GM21390 (cell line): ENCODE results near the gene SYT9.
"Not testable (repeated sequence)": the region's sequence is repeated elsewhere in the genome, so short reads cannot be mapped to it uniquely, and the experiment has no call there.

ENCODE experiments used
- ATAC-seq: cut with Tn5 transposase; IDR thresholded peaks from one replicate; pipeline ENCODE4 v1.9.1; 2021; ENCODE audit not compliant: unreplicated experiment

Gene SYT9

GRCh38 chr11:7332451-7332850 is 80.7 kb downstream of the SYT9 start:
- no peak for ATAC-seq

- ATAC-seq: no peak
These were observed 81.3 kb downstream of the SYT9 start for GRCh38 chr11:7332962-7333361.

- ATAC-seq: not testable (repeated sequence)
These were observed 83.7 kb downstream of the SYT9 start for GRCh38 chr11:7335442-7335841.

- ATAC-seq: no peak
These were observed 89.8 kb downstream of the SYT9 start for GRCh38 chr11:7341551-7341950.

DNA sequence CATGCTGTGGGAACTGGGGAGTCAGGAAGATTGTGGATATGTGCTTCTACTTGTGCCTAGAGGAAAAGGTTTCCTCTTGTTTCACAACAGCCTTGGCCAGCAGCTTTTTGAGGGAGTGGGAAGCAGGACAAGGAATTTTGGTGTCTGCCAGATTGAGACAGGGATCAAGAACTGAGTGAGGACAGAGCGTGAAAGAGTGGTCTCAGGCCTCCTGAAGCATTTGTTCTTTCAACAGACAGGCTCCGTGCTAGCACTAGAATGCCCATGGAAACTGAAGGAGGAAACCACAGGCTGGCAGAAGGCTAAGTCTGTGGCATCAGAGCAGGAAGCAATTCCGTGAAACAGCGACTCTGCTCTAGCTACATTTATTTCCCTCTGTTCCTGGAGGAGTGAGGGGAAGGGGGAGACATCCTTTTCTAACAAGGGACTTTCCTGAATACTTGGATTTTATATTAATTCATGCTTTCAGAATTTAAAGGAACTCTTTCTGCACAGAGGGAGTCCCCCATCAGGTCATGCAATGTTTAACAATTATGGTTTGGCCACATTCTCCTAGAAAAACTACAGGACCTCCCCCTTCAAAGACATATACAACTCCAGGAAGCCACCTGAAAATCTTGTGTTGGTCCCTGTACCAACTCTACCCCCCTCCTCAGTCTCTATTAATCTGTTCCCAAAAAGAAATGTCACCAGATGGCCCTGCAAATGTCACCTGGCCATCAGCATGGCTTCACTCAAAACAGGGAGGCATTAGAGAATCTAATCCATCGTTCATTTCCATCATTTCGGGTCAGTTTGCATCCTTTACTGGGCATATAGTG is 96.1 kb downstream of the SYT9 start:
- ATAC-seq: no peak

GRCh38 chr11:7348432-7349304 is 97.0 kb downstream of the SYT9 start:
- no peak for ATAC-seq

DNA sequence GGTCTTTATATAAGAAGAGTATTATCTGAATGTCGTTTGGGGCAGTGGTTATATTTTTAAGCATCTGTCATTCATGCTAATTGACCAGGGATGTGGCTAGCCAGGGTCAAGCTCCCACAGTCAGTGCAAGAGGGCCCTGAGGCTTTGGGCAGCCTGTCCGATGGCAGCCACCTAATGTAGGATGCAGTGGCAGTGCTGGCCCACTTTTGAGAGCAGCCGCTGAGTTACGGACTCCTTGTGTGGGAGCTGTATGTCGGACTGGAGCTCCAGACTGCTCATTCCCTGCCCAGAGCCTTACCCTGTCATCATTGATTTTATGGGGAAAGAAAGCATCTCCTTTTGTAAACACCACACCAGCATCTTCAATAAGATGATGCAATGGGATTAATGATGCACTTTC is 99.5 kb downstream of the SYT9 start:
- no peak for ATAC-seq

- ATAC-seq: peak; percentile 70
These were observed 101.4 kb downstream of the SYT9 start for GRCh38 chr11:7353100-7353499.

- no peak for ATAC-seq
These were observed 113.0 kb downstream of the SYT9 start for GRCh38 chr11:7364660-7365059.

DNA sequence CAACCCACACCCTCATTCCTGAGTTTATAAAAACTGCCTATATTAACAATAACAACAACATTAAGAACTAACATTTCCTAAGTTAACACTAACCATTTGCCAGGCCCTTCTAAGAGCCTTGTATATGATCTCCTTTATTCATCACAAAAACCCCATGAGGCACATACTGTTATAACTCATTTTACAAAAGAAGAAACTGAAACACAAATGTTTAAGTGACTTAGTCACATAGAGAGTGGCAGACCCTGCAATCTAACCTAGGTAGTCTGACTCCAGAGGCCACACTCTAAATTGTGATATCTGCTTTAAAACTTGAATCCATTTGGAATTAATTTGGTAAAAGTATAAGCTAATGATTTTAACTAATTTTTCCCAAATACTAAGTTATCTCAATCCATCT is 116.1 kb downstream of the SYT9 start:
- no peak for ATAC-seq

DNA sequence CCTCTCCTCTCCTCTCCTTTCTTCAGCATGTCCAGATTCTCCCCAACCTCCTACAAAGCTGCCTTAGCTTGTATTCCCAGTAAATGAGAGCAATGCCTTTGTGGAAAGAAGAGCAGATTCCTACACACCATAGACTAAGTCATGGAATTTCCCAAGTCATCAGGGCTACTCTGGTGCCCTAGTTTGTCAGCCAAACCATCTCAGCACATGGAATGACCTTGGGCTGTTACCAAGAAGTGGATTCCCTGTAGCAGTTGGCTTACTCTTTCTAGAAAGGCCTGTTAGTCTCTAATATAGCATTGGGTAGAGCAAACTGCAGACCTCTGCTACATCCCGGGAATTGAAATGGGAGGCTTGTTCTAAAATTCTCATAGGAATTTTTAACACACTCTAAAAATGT is 124.7 kb downstream of the SYT9 start:
- ATAC-seq: no peak

DNA sequence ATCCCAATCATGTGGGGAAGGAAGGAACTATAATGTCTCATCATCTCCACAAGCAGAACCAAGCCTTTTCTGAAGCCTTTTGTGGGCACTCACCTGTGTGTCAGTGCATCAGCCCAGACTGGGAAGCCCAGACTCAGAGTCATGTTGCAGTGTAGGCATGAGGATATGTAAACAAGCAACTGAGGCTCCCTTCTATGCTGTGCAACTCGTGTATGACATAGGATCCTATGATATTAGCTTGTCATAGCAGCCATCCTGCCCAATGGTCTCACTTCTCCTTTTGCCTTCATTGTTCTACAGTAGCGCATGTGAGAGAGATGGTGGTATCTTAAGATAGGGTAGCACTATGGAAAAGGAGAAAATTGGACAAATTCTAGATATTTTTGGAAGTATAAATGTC is 130.2 kb downstream of the SYT9 start:
- ATAC-seq: peak; percentile 72

GRCh38 chr11:7383406-7383805 is 131.7 kb downstream of the SYT9 start:
- ATAC-seq: no peak

DNA sequence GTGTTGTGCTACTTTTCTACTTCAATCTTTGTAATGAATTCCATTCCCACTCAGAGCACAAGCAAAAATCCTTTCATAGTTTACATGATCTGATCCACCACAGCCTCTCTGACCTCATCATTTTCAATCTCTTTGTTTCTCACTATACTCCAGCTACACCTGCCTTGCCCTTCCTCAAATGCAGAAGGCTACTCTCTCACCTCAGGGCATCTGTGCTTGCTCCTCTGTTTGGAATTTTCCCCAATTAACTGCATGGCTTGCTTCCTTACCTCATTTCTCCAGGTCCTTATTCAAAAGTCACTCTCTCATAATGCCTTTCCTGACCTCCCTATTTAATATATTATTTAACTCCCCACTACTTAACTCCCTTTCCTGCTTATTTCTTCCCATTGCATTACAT is 133.0 kb downstream of the SYT9 start:
- ATAC-seq: no peak

DNA sequence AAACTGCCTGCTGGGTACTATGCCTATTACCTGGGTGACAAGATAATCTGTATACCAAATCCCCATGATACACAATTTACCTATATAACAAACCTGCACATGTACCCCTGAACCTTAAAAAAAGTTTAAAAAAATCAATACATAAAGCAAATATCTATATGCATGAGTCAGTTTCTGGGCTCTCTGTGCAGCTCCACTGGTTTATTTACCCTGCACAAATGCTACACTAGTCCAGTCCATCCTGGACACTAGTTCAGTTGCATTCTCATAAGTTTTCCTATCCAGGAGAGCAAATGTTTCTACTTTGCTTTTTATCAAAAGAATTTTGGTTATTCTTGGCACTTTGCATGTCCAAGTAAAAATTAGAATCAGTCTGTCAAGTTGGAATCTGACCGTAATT is 133.8 kb downstream of the SYT9 start:
- ATAC-seq: no peak

DNA sequence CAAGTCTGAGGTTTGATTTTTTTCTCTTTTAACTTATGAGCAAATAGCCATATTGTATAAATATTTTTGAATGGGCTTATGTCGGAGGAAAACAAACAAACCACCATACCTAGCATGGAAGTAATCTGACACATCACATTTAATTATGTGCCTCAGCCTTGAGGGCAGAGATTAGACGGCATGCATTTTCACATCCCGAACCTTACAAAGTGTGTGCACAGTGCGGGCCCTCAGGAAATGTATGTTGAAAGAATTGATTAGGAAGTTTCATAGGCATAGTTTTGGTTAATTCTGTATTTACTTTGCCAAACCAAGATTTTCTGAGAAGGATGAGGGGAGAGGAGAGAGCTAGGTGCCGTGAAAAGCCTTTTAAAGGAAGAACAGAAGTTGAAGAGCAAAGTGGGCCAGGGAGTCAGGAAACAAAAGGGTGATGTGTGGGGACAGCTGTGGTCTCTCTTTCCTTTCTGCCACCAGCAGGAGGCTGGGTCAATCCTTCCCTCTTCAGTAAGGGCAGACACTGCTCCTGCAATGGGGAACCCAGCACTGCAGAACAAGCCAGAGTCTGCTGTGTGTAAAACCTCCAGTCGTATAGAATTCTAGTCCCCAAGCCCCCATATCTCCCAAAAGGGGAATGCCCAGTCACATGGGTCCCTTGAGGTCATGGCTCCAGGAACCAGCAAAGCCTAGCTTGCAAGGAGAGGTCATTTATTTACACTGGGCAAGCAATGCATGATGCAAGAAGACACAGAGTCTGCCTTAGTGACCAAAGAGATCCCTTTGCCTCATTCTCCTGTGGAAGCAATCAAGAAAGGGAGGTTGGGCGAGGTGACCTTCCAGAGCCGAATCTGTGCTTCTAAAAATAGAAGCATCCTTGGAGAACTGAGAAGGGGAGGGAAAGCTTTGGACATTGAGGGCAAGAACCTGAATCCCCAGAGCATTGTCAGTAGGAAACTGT is 162.5 kb downstream of the SYT9 start:
- ATAC-seq: no peak

DNA sequence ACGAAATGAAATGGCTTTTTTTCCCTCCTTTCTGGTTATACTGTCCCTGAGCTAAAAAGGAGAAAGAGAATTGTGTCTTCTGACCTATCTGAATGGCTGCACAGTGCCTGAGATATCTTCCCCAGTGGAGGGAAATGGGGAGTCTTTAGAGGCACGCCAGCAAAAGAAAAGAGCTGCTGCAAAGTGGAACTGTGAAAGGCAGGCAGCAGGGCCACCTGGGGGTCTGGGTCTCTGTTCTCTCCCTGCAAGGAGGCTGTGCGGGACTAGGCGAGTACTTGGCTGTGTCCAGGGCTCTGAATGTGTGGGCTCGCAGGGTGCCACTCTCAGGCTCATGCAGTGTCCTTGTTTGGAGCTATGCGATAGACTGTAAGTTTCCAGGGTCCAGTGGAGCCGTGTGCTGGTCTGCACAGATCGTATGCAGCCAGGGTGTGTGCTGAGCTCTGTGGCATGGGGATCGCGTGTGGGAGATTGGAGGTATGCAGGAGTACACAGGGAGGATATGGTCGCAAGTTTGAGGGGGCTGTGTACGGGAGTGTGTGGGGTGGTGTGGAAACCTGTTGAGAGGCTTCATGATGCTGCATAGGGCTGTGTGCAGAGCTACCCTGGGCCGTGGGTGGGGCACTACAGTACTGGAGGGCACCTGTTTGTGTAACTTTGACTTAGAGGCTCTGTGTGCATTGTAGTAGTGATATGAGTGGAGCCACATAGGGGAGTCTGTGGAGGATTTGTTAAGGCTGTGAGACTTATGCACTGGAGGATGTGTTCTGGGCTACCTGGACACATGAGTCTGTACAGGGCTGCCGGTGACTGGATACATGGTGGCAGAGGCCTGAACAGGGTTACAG is 163.5 kb downstream of the SYT9 start:
- no peak for ATAC-seq

DNA sequence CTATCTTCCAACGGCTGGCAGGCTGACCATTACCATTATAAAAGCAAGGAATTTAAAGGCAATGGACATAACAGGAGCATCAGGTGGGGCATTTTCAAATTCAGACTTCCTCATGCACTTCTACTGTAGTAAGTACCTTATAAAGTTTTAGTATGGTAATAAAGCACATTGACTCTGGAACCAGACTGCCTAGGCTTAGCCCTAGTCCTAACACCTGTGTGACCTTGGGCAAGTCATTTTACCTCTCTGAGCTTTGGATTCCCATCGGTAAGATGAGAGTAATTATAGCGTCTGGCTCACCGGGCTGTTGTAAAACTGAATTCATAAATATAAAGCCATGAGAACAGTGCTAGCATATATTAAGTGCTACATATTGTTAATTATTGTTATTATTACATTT is 164.4 kb downstream of the SYT9 start:
- no peak for ATAC-seq

DNA sequence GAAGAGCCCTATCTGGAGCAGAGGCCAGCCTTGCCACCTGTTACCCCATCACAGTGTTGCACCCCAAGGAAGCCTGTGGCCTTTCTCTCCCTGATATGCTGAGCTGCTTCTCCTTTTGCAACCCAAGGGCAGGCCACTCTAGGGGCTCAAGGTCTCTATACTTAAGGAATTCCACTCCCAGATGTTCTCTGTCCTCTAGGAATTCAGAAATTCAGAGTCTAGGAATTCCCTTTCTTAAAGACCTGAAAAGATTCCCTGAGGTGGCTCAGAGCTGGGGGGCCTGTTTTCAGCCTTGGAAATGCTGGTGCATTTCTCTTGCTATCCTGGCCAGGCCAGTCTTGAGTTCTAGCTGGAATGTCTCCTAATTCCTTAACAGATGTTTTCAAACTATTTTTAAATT is 165.6 kb downstream of the SYT9 start:
- ATAC-seq: no peak

GRCh38 chr11:7418061-7418460 is 166.4 kb downstream of the SYT9 start:
- ATAC-seq: no peak
